GM23338 (cell line): Measurements from ENCODE around the gene POU2AF2. TPM values are rescaled to one million over a fixed set of nuclear protein-coding genes. Genes with fewer than 3 reads are reported as not detected.

ENCODE experiments used
- ATAC-seq: fragments of 200-7000 bp; cut with Tn5 transposase; 3 replicates; pipeline ENCODE4 v1.9.1; 2020
- DNase-seq: peaks from one replicate; pipeline ENCODE4 v3.0.0-alpha.2; 2015; ENCODE audit warnings: low spot score
- H2AFZ ChIP-seq: fragments of 200-600 bp; sonication (generic); 2 replicates; pipeline ENCODE4 v1.8.0; 2016; ENCODE audit warnings: antibody characterized with exemption, mild to moderate bottlenecking, moderate library complexity
- H3F3A ChIP-seq: fragments of 200-600 bp; sonication (generic); replicated peaks from 2 replicates; pipeline ENCODE4 v1.8.0; 2017; ENCODE audit warnings: antibody characterized with exemption, mixed run types, low read depth
- H3K27ac ChIP-seq: fragments of 200-600 bp; sonication (generic); 2 replicates; pipeline ENCODE4 v1.6.1; 2016; ENCODE audit warnings: low read depth
- H3K27me3 ChIP-seq: fragments of 200-600 bp; sonication (generic); 2 replicates; pipeline ENCODE4 v1.8.0; 2016; ENCODE audit warnings: mild to moderate bottlenecking, mixed run types, moderate library complexity; ENCODE audit not compliant: insufficient read depth
- H3K36me3 ChIP-seq: fragments of 200-600 bp; sonication (generic); 2 replicates; pipeline ENCODE4 v1.8.0; 2016; ENCODE audit warnings: mild to moderate bottlenecking; ENCODE audit not compliant: insufficient read depth
- H3K4me1 ChIP-seq: fragments of 200-600 bp; sonication (generic); 2 replicates; pipeline ENCODE4 v1.8.0; 2016; ENCODE audit warnings: mild to moderate bottlenecking, moderate library complexity; ENCODE audit not compliant: insufficient read depth
- H3K4me2 ChIP-seq: fragments of 200-600 bp; sonication (generic); 2 replicates; pipeline ENCODE4 v1.7.1; 2017; ENCODE audit warnings: mixed run types
- H3K4me3 ChIP-seq: fragments of 200-600 bp; sonication (generic); 2 replicates; pipeline ENCODE4 v1.6.1; 2016; ENCODE audit warnings: mixed run types
- H3K79me2 ChIP-seq: fragments of 200-600 bp; sonication (generic); replicated peaks from 2 replicates; pipeline ENCODE4 v1.8.0; 2017; ENCODE audit warnings: mild to moderate bottlenecking; ENCODE audit not compliant: insufficient read depth
- H3K9me2 ChIP-seq: fragments of 200-600 bp; sonication (generic); 2 replicates; pipeline ENCODE4 v1.8.0; 2017; ENCODE audit not compliant: insufficient read depth
- H4K20me1 ChIP-seq: fragments of 200-600 bp; sonication (generic); replicated peaks from 2 replicates; pipeline ENCODE4 v1.8.0; 2017; ENCODE audit warnings: mild to moderate bottlenecking; ENCODE audit not compliant: insufficient read depth
- H3K27ac Mint-ChIP-seq: 2 replicates; pipeline ENCODE4 v1.8.0; 2020; ENCODE audit warnings: inconsistent platforms, mild to moderate bottlenecking, moderate library complexity, mixed read lengths
- H3K27me3 Mint-ChIP-seq: 3 replicates; pipeline ENCODE4 v1.8.0; 2022; ENCODE audit warnings: low read depth, mild to moderate bottlenecking, moderate library complexity, mixed read lengths, inconsistent platforms; ENCODE audit not compliant: insufficient read depth, poor library complexity
- H3K36me3 Mint-ChIP-seq: 3 replicates; pipeline ENCODE4 v1.8.0; 2021; ENCODE audit warnings: low read depth, mild to moderate bottlenecking, inconsistent platforms, moderate library complexity, mixed read lengths
- H3K4me1 Mint-ChIP-seq: 3 replicates; pipeline ENCODE4 v1.8.0; 2020; ENCODE audit warnings: mild to moderate bottlenecking, inconsistent platforms, mixed read lengths
- H3K4me3 Mint-ChIP-seq: 3 replicates; pipeline ENCODE4 v1.8.0; 2021; ENCODE audit warnings: moderate library complexity, mild to moderate bottlenecking, inconsistent platforms, mixed read lengths
- H3K9me3 Mint-ChIP-seq: 3 replicates; pipeline ENCODE4 v1.8.0; 2020; ENCODE audit warnings: moderate library complexity, mild to moderate bottlenecking, inconsistent platforms, mixed read lengths
- CREB1 ChIP-seq: fragments of 250-450 bp; sonication (Bioruptor Pico); IDR thresholded peaks from 2 replicates; pipeline ENCODE4 v1.5.0; 2020; ENCODE audit warnings: low read depth, mild to moderate bottlenecking, moderate library complexity
- CTCF ChIP-seq, 2 experiments: fragments of 200-600 bp in 1 of 2; sonication (generic) in 1 of 2; conservative IDR thresholded peaks; 2 replicates each; pipeline versions ENCODE4 v1.5.1 to v1.6.1; 2016 to 2017; ENCODE audit warnings: antibody characterized with exemption in 2 of 2, low read depth in 2 of 2, mild to moderate bottlenecking in 2 of 2, moderate library complexity in 1 of 2
- ETS1 ChIP-seq: IDR thresholded peaks from 2 replicates; pipeline ENCODE4 v1.6.1; 2016; ENCODE audit warnings: antibody characterized with exemption
- EZH2 ChIP-seq: fragments of 200-600 bp; sonication (generic); IDR thresholded peaks from one replicate; pipeline ENCODE4 v1.8.0; 2017; ENCODE audit warnings: antibody characterized with exemption, mild to moderate bottlenecking, low read depth; ENCODE audit not compliant: unreplicated experiment
- EZH2phosphoT487 ChIP-seq: fragments of 200-600 bp; sonication (generic); IDR thresholded peaks from one replicate; pipeline ENCODE4 v1.8.1; 2018; ENCODE audit warnings: antibody characterized with exemption; ENCODE audit not compliant: unreplicated experiment
- JUNB ChIP-seq: IDR thresholded peaks from one replicate; pipeline ENCODE4 v1.6.1; 2016; ENCODE audit warnings: antibody characterized with exemption; ENCODE audit not compliant: unreplicated experiment
- NANOG ChIP-seq: IDR thresholded peaks from 2 replicates; pipeline ENCODE4 v1.6.1; 2016; ENCODE audit warnings: antibody characterized with exemption, borderline replicate concordance
- POLR2AphosphoS5 ChIP-seq: IDR thresholded peaks from 2 replicates; pipeline ENCODE4 v1.6.1; 2016; ENCODE audit warnings: antibody characterized with exemption, low read depth
- REST ChIP-seq: IDR thresholded peaks from one replicate; pipeline ENCODE4 v1.6.1; 2018; ENCODE audit warnings: antibody characterized with exemption; ENCODE audit not compliant: unreplicated experiment
- STAT1 ChIP-seq: IDR thresholded peaks from one replicate; pipeline ENCODE4 v1.6.1; 2016; ENCODE audit warnings: antibody characterized with exemption; ENCODE audit not compliant: unreplicated experiment
- ZNF114 ChIP-seq: fragments of 250-450 bp; sonication (Bioruptor Pico); IDR thresholded peaks from 2 replicates; pipeline ENCODE4 v1.5.0; 2020; ENCODE audit warnings: mild to moderate bottlenecking, moderate library complexity
- ZNF331 ChIP-seq: fragments of 250-450 bp; sonication (Bioruptor Pico); IDR thresholded peaks from 2 replicates; pipeline ENCODE4 v1.5.0; 2020; ENCODE audit warnings: low read depth, mild to moderate bottlenecking, moderate library complexity
- ZNF462 ChIP-seq: fragments of 250-450 bp; sonication (Bioruptor Pico); IDR thresholded peaks from 2 replicates; pipeline ENCODE4 v1.5.0; 2020; ENCODE audit warnings: mild to moderate bottlenecking, moderate library complexity
- polyA plus RNA-seq: library from polyadenylated mRNA; unstranded; fragments of >200 nt; fragmentation: Nextera tagmentation; extraction: Ambion mirVana; gene quantifications from 2 replicates; pipeline ENCODE4 v1.2.1, GENCODE V29; 2016
- total RNA-seq: library from RNA; depleted of rRNA; stranded (reverse); fragments of >200 nt; shearing (Covaris generic); gene quantifications from 2 replicates; pipeline ENCODE4 v1.2.3, GENCODE V29; 2014

POU2AF2 gene
- total and polyA plus RNA-seq, 2 experiments from 2014 or later: not detected

- H3K4me1 Mint-ChIP-seq: no peaks in the 10 kb centered on the region
- no peak overlapping the region for H3K27ac Mint-ChIP-seq
- Histone ChIP-seq H3K9me2 (no peaks in the 10 kb centered on the region), H3K36me3 (no peaks in the 10 kb centered on the region), H3K4me1 (no peaks in the 10 kb centered on the region), H3K27ac (no peak overlapping the region), H3F3A (no peaks in the 10 kb centered on the region), H3K4me2 (no peak overlapping the region), H2AFZ (no peak overlapping the region), H3K27me3 (no peaks in the 10 kb centered on the region), H3K79me2 (no peaks in the 10 kb centered on the region), H3K4me3 (no peak overlapping the region), H4K20me1 (no peaks in the 10 kb centered on the region)
- no peaks in the 10 kb centered on the region for H3K36me3 Mint-ChIP-seq
- H3K27me3 Mint-ChIP-seq: no peaks in the 10 kb centered on the region
- no peaks in the 10 kb centered on the region; the same call in 2 of the 3 replicates for H3K9me3 Mint-ChIP-seq
- DNase-seq (no peak), ATAC-seq (no peak)
- TF ChIP-seq ZNF331 (CRISPR knock-in tag) (no peak), CTCF (conservative IDR thresholded peaks at IDR 0.05; ENCODE audit: low read depth in 2 of 2) (no peak), STAT1 (no peak), CREB1 (CRISPR knock-in tag) (no peak), ZNF114 (CRISPR knock-in tag) (no peak), POLR2AphosphoS5 (no peak), ETS1 (no peak), NANOG (no peak), EZH2 (no peak), REST (no peak), JUNB (no peak), EZH2phosphoT487 (no peak), ZNF462 (no peak)
- H3K4me3 Mint-ChIP-seq: no peak overlapping the region
Measured at GRCh38 chr11:111209543-111210355, 35.8 kb upstream of the POU2AF2 start.
